SK-N-SH (cell line): Measurements from ENCODE around the gene AR. TPM values are rescaled to one million over a fixed set of nuclear protein-coding genes. Genes with fewer than 3 reads are reported as not detected.

ENCODE experiments used
- CTCF ChIA-PET: fragments of 300-600, 350-600 bp; formaldehyde crosslinking; extraction: SDS; loops from one replicate; lab custom pipeline; 2021; lab: Yijun Ruan, JAX
- POLR2A ChIA-PET: fragments of 350-600 bp; sonication (Branson Sonifier 250); formaldehyde crosslinking; extraction: SDS; loops from one replicate; lab custom pipeline; 2020; ENCODE audit warnings: antibody characterized with exemption, inconsistent platforms; lab: Yijun Ruan, JAX
- DNase-seq: peaks from one replicate; pipeline ENCODE4 v3.0.0; 2012
- H2AFZ ChIP-seq: fragments of 200-600 bp; sonication (generic); 2 replicates; pipeline ENCODE4 v1.8.1; 2016; ENCODE audit warnings: antibody characterized with exemption, mild to moderate bottlenecking, low read depth
- H3F3A ChIP-seq: fragments of 200-600 bp; sonication (generic); replicated peaks from 2 replicates; pipeline ENCODE3; 2016; ENCODE audit warnings: antibody characterized with exemption, mild to moderate bottlenecking; ENCODE audit not compliant: insufficient read depth
- H3K27ac ChIP-seq, 2 experiments: fragments of 200-500 bp in 1 of 2; fragments of 200-600 bp in 1 of 2; sonication (Bioruptor generic) in 1 of 2; sonication (generic), shearing (Covaris generic) in 1 of 2; 2 replicates each; pipeline versions ENCODE4 v1.5.1 to v1.6.1; 2014 to 2016; ENCODE audit warnings: low read depth in 2 of 2, inconsistent platforms in 1 of 2, low read length in 1 of 2, mild to moderate bottlenecking in 1 of 2, mixed read lengths in 1 of 2
- H3K27me3 ChIP-seq: fragments of 200-600 bp; sonication (generic), shearing (Covaris generic); 2 replicates; pipeline ENCODE4 v1.6.1; 2016; ENCODE audit warnings: mixed run types; ENCODE audit not compliant: insufficient read depth
- H3K36me3 ChIP-seq, 2 experiments: fragments of 200-500 bp in 1 of 2; fragments of 200-600 bp in 1 of 2; sonication (Bioruptor generic) in 1 of 2; sonication (generic) in 1 of 2; replicated peaks in 1 of 2; 2 replicates each; pipeline versions ENCODE3 to v1.5.1; 2014 to 2016; ENCODE audit warnings: low read length in 1 of 2, mild to moderate bottlenecking in 1 of 2; ENCODE audit not compliant: insufficient read depth in 2 of 2, control insufficient read depth in 1 of 2
- H3K4me1 ChIP-seq, 2 experiments: fragments of 200-500 bp in 1 of 2; fragments of 200-600 bp in 1 of 2; sonication (Bioruptor generic) in 1 of 2; sonication (generic), shearing (Covaris generic) in 1 of 2; 2 replicates each; pipeline versions ENCODE4 v1.5.1 to v1.6.1; 2014 to 2016; ENCODE audit warnings: low read depth in 1 of 2, low read length in 1 of 2, mixed run types in 1 of 2; ENCODE audit not compliant: insufficient read depth in 2 of 2, control insufficient read depth in 1 of 2
- H3K4me2 ChIP-seq: fragments of 200-600 bp; sonication (generic), shearing (Covaris generic); 2 replicates; pipeline ENCODE4 v1.6.1; 2017; ENCODE audit warnings: mixed run types
- H3K4me3 ChIP-seq, 2 experiments: fragments of 200-500 bp in 1 of 2; fragments of 200-600 bp in 1 of 2; sonication (Bioruptor generic) in 1 of 2; sonication (generic), shearing (Covaris generic) in 1 of 2; 2 replicates each; pipeline versions ENCODE4 v1.5.1 to v1.8.1; 2014 to 2016; ENCODE audit warnings: low read depth in 2 of 2, inconsistent platforms in 1 of 2, low read length in 1 of 2, mild to moderate bottlenecking in 1 of 2, mixed read lengths in 1 of 2, moderate library complexity in 1 of 2
- H3K79me2 ChIP-seq: fragments of 200-600 bp; sonication (generic); 2 replicates; pipeline ENCODE4 v1.8.1; 2017; ENCODE audit warnings: mild to moderate bottlenecking; ENCODE audit not compliant: insufficient read depth
- H3K9ac ChIP-seq: fragments of 200-600 bp; sonication (generic); 2 replicates; pipeline ENCODE4 v1.6.1; 2017; ENCODE audit warnings: mixed run types
- H3K9me2 ChIP-seq: fragments of 200-600 bp; sonication (generic); 2 replicates; pipeline ENCODE4 v1.6.1; 2017; ENCODE audit warnings: mixed run types
- H3K9me3 ChIP-seq: fragments of 200-600 bp; sonication (generic); 2 replicates; pipeline ENCODE4 v1.6.1; 2017; ENCODE audit warnings: mixed run types, mild to moderate bottlenecking, moderate library complexity
- H4K20me1 ChIP-seq: fragments of 200-600 bp; sonication (generic); 2 replicates; pipeline ENCODE4 v1.6.1; 2017; ENCODE audit warnings: mild to moderate bottlenecking, mixed run types; ENCODE audit not compliant: insufficient read depth
- CHD2 ChIP-seq: fragments of 150-350 bp; IDR thresholded peaks from 2 replicates; pipeline ENCODE4 v1.6.1; 2018; ENCODE audit warnings: low read length; ENCODE audit not compliant: partially characterized antibody
- CTCF ChIP-seq: fragments of 200-600 bp; sonication (generic); IDR thresholded peaks from 2 replicates; pipeline ENCODE4 v1.6.1; 2017; ENCODE audit warnings: antibody characterized with exemption, mild to moderate bottlenecking, moderate library complexity
- EP300 ChIP-seq, 2 experiments: IDR thresholded peaks; 2 replicates each; pipeline versions ENCODE4 v1.4.0 to v1.6.1; 2012; ENCODE audit warnings: borderline replicate concordance in 1 of 2, low read depth in 1 of 2, low read length in 1 of 2
- EZH2phosphoT487 ChIP-seq: fragments of 200-600 bp; sonication (generic); IDR thresholded peaks from 2 replicates; pipeline ENCODE4 v1.6.1; 2017; ENCODE audit warnings: low read depth, mixed run types, mild to moderate bottlenecking, antibody characterized with exemption, moderate library complexity, borderline replicate concordance
- FOSL2 ChIP-seq: IDR thresholded peaks from 2 replicates; pipeline ENCODE4 v1.4.0; 2012; ENCODE audit warnings: low read depth, mild to moderate bottlenecking, moderate library complexity, borderline replicate concordance
- GABPA ChIP-seq: IDR thresholded peaks from 2 replicates; pipeline ENCODE4 v1.4.0; 2012; ENCODE audit warnings: low read depth, mild to moderate bottlenecking
- GATA2 ChIP-seq: sonication (generic); formaldehyde crosslinking; IDR thresholded peaks from 2 replicates; pipeline ENCODE4 v1.5.0; 2020; ENCODE audit warnings: mild to moderate bottlenecking, missing genetic modification reagents
- IRF3 ChIP-seq: fragments of 150-350 bp; IDR thresholded peaks from 2 replicates; pipeline ENCODE4 v1.6.1; 2016; ENCODE audit warnings: mild to moderate bottlenecking, low read depth, low read length
- JUND ChIP-seq: IDR thresholded peaks from 2 replicates; pipeline ENCODE4 v1.4.0; 2012
- MAX ChIP-seq: IDR thresholded peaks from 2 replicates; pipeline ENCODE4 v1.4.0; 2012; ENCODE audit warnings: low read depth
- NFIC ChIP-seq: IDR thresholded peaks from 2 replicates; pipeline ENCODE4 v1.4.0; 2012; ENCODE audit warnings: borderline replicate concordance
- NRF1 ChIP-seq: IDR thresholded peaks from 2 replicates; pipeline ENCODE4 v1.6.1; 2012; ENCODE audit warnings: low read depth, mild to moderate bottlenecking, low read length
- POLR2AphosphoS5 ChIP-seq: IDR thresholded peaks from 2 replicates; pipeline ENCODE4 v1.6.1; 2012; ENCODE audit warnings: low read depth, low read length
- RAD21 ChIP-seq: IDR thresholded peaks from 2 replicates; pipeline ENCODE4 v1.6.1; 2012; ENCODE audit warnings: mild to moderate bottlenecking, low read length
- RXRA ChIP-seq: IDR thresholded peaks from 2 replicates; pipeline ENCODE4 v1.4.0; 2012; ENCODE audit warnings: low read depth, mild to moderate bottlenecking, borderline replicate concordance
- SIN3A ChIP-seq: IDR thresholded peaks from 2 replicates; pipeline ENCODE4 v1.6.1; 2012; ENCODE audit warnings: low read depth, mild to moderate bottlenecking, low read length, moderate library complexity, borderline replicate concordance
- TAF1 ChIP-seq: IDR thresholded peaks from 2 replicates; pipeline ENCODE4 v1.6.1; 2012; ENCODE audit warnings: low read depth, mild to moderate bottlenecking, low read length, moderate library complexity, borderline replicate concordance
- TCF12 ChIP-seq: IDR thresholded peaks from 2 replicates; pipeline ENCODE4 v1.4.0; 2012
- USF1 ChIP-seq: IDR thresholded peaks from 2 replicates; pipeline ENCODE4 v1.4.0; 2012; ENCODE audit warnings: low read depth, borderline replicate concordance
- USF2 ChIP-seq: fragments of 150-350 bp; IDR thresholded peaks from 2 replicates; pipeline ENCODE4 v1.6.1; 2017; ENCODE audit warnings: antibody characterized with exemption, low read length, low read depth, borderline replicate concordance
- WGBS: methylation state at CpG from one replicate; pipeline ENCODE4 v1.1.6; 2017; ENCODE audit warnings: low lambda C conversion rate; 5-methylcytosine and 5-hydroxymethylcytosine counted together
- polyA plus RNA-seq, 3 experiments: library from polyadenylated mRNA; depleted of rRNA; stranded (reverse); fragments of >200 nt; gene quantifications; 2 replicates each; pipeline ENCODE4 v1.2.3, GENCODE V29; 2012

AR gene
- polyA plus RNA-seq, 1 of the 3 experiments (the other 2 are of a cell fraction), result not detected

GRCh38 chrX:67503453-67503852 is 40.4 kb upstream of the AR start:
- Histone ChIP-seq H3K9me3 (no peaks in the 10 kb centered on the region), H3K4me3 (no peak overlapping the region), H3K9me2 (no peaks in the 10 kb centered on the region), H3K4me1 (no peaks in the 10 kb centered on the region), H2AFZ (no peak overlapping the region), H3K4me2 (no peak overlapping the region), H3K27me3 (no peaks in the 10 kb centered on the region), H3K79me2 (no peaks in the 10 kb centered on the region), H3K9ac (no peak overlapping the region), H3K27ac (no peak overlapping the region), H4K20me1 (no peaks in the 10 kb centered on the region), H3F3A (no peaks in the 10 kb centered on the region), H3K36me3 (no peaks in the 10 kb centered on the region)
- DNase-seq, result no peak
- ChIA-PET POLR2A (no interaction called here), CTCF (no interaction called here)
- TF ChIP-seq RAD21 (no peak), FOSL2 (no peak), USF2 (no peak), RXRA (no peak), MAX (no peak), NRF1 (no peak)
- 2% methylated on average over 2 of the region's 2 CpGs for WGBS

GRCh38 chrX:67520671-67521070 is 23.1 kb upstream of the AR start:
- H2AFZ ChIP-seq, result no peak overlapping the region
- no peak for DNase-seq
- no peaks in the 10 kb centered on the region for H3F3A ChIP-seq
- no peaks in the 10 kb centered on the region for H3K79me2 ChIP-seq
- no peaks in the 10 kb centered on the region for H4K20me1 ChIP-seq
- ChIA-PET CTCF (no interaction called here), POLR2A (no interaction called here)
- no peaks in the 10 kb centered on the region for H3K27me3 ChIP-seq
- H3K9ac ChIP-seq, result no peak overlapping the region
- H3K9me3 ChIP-seq, result no peaks in the 10 kb centered on the region
- no peaks in the 10 kb centered on the region for H3K4me1 ChIP-seq
- H3K36me3 ChIP-seq, result no peaks in the 10 kb centered on the region
- no peak overlapping the region for H3K4me3 ChIP-seq
- no peaks in the 10 kb centered on the region for H3K9me2 ChIP-seq
- H3K4me2 ChIP-seq, result no peak overlapping the region
- H3K27ac ChIP-seq, result no peak overlapping the region
- no peak for TF ChIP-seq GABPA
- no peak for TF ChIP-seq TCF12
- no peak for TF ChIP-seq EP300 (IDR thresholded peaks at IDR 0.05; ENCODE audit: borderline replicate concordance in 1 of 2, low read depth in 1 of 2, low read length in 1 of 2)
- no peak for TF ChIP-seq MAX
- no peak for TF ChIP-seq IRF3
- no peak for TF ChIP-seq CTCF
- TF ChIP-seq SIN3A, result no peak
- no peak for TF ChIP-seq EZH2phosphoT487
- no peak for TF ChIP-seq GATA2 (CRISPR knock-in tag)
- TF ChIP-seq USF1, result no peak
- no peak for TF ChIP-seq NRF1
- TF ChIP-seq NFIC, result no peak
- no peak for TF ChIP-seq TAF1
- no peak for TF ChIP-seq JUND
- no peak for TF ChIP-seq USF2
- no peak for TF ChIP-seq POLR2AphosphoS5
- TF ChIP-seq CHD2, result no peak
- no peak for TF ChIP-seq FOSL2
